Suprapubic skin (tissue), 4 donors: Measurements from ENCODE around the gene SYT11. TPM values are rescaled to one million over a fixed set of nuclear protein-coding genes. Genes with fewer than 3 reads are reported as not detected.
"Not testable (repeated sequence)": the region's sequence is repeated elsewhere in the genome, so short reads cannot be mapped to it uniquely, and the experiment has no call there.

Experiments
- DNase-seq, 2 donors: peaks; one replicate each; pipeline ENCODE4 v3.0.0-alpha.2; 2019; ENCODE audit warnings: low spot score in 2 of 2
- H3K27ac ChIP-seq: fragments of 200-600 bp; sonication (generic); one replicate; pipeline ENCODE4 v1.5.1; 2019
- H3K27me3 ChIP-seq: fragments of 200-600 bp; sonication (generic); one replicate; pipeline ENCODE4 v1.5.1; 2019
- H3K36me3 ChIP-seq: fragments of 200-600 bp; sonication (generic); one replicate; pipeline ENCODE4 v1.5.1; 2019
- H3K4me1 ChIP-seq: fragments of 200-600 bp; sonication (generic); one replicate; pipeline ENCODE4 v1.5.1; 2019
- H3K4me3 ChIP-seq: fragments of 200-600 bp; sonication (generic); one replicate; pipeline ENCODE4 v1.5.1; 2019; ENCODE audit warnings: mild to moderate bottlenecking
- H3K9me3 ChIP-seq: fragments of 200-600 bp; sonication (generic); one replicate; pipeline ENCODE4 v1.5.1; 2019
- CTCF ChIP-seq, 2 donors: fragments of 200-600 bp in 1 of 2; fragments of 450-650 bp in 1 of 2; sonication (generic) in 1 of 2; IDR thresholded peaks; one replicate each; pipeline ENCODE4 v1.5.1; 2016 to 2019; ENCODE audit warnings: antibody characterized with exemption in 2 of 2, mild to moderate bottlenecking in 1 of 2, moderate library complexity in 1 of 2
- EP300 ChIP-seq: sonication (generic); formaldehyde crosslinking; IDR thresholded peaks from one replicate; pipeline ENCODE4 v1.6.1; 2017; ENCODE audit warnings: antibody characterized with exemption
- POLR2A ChIP-seq, 2 donors: fragments of 450-650 bp; IDR thresholded peaks; one replicate each; pipeline ENCODE4 v1.6.1; 2017; ENCODE audit warnings: antibody characterized with exemption in 2 of 2, mild to moderate bottlenecking in 2 of 2, moderate library complexity in 2 of 2
- POLR2AphosphoS5 ChIP-seq, 3 donors: sonication (generic); formaldehyde crosslinking; IDR thresholded peaks; one replicate each; pipeline ENCODE4 v1.6.1; 2017; ENCODE audit warnings: antibody characterized with exemption in 3 of 3
- WGBS: methylation state at CpG from one replicate; pipeline ENCODE4 v1.1.5; 2018; 5-methylcytosine and 5-hydroxymethylcytosine counted together
- total RNA-seq, 4 donors: library from RNA; depleted of rRNA; stranded (reverse); fragments of >200 nt; gene quantifications; one replicate each; pipeline ENCODE4 v1.1.0, GENCODE V29; 2016

The SYT11 gene
- total RNA-seq, 4 donors from 2014 or later: 2.2 to 3.3 (median 2.7) TPM

GRCh38 chr1:155831279-155831976 lies 27.9 kb upstream of the SYT11 start:
- WGBS: 84% methylated on average over 7 of the region's 7 CpGs
- no peak overlapping the region for H3K27ac ChIP-seq
- no peak for DNase-seq

GRCh38 chr1:155833665-155834295 lies 25.6 kb upstream of the SYT11 start:
- WGBS: 100% methylated on average over 1 of the region's 1 CpG
- no peaks in the 10 kb centered on the region for H3K27me3 ChIP-seq
- H3K4me1 ChIP-seq: no peaks in the 10 kb centered on the region
- no peak for DNase-seq
- H3K27ac ChIP-seq: no peak overlapping the region
- no peaks in the 10 kb centered on the region for H3K36me3 ChIP-seq
- TF ChIP-seq CTCF (IDR thresholded peaks at IDR 0.05): no peak
- no peak for TF ChIP-seq POLR2A (IDR thresholded peaks at IDR 0.05)
- no peak for TF ChIP-seq POLR2AphosphoS5 (IDR thresholded peaks at IDR 0.05)
- TF ChIP-seq EP300: no peak
- H3K4me3 ChIP-seq: no peak overlapping the region
- no peaks in the 10 kb centered on the region for H3K9me3 ChIP-seq

More at GRCh38 chr1:155831279-155831976, 27.9 kb upstream of the SYT11 start:
- Histone ChIP-seq H3K9me3 (no peaks in the 10 kb centered on the region), H3K36me3 (peaks cover 5% of the 10 kb centered on the region), H3K4me3 (no peak overlapping the region), H3K27me3 (no peaks in the 10 kb centered on the region), H3K4me1 (no peaks in the 10 kb centered on the region)
- TF ChIP-seq CTCF (IDR thresholded peaks at IDR 0.05): no peak
- no peak for TF ChIP-seq EP300
- TF ChIP-seq POLR2AphosphoS5 (IDR thresholded peaks at IDR 0.05): no peak

GRCh38 chr1:155834296-155834926 lies 25.0 kb upstream of the SYT11 start:
- no peak for DNase-seq
- TF ChIP-seq POLR2A (IDR thresholded peaks at IDR 0.05) (no peak), EP300 (no peak), CTCF (IDR thresholded peaks at IDR 0.05) (no peak), POLR2AphosphoS5 (IDR thresholded peaks at IDR 0.05) (no peak)
- H3K9me3 ChIP-seq: no peaks in the 10 kb centered on the region
- H3K4me3 ChIP-seq: no peak overlapping the region
- no peaks in the 10 kb centered on the region for H3K4me1 ChIP-seq
- H3K27ac ChIP-seq: no peak overlapping the region
- WGBS: 98% methylated on average over 11 of the region's 11 CpGs
- H3K27me3 ChIP-seq: no peaks in the 10 kb centered on the region
- no peaks in the 10 kb centered on the region for H3K36me3 ChIP-seq

GRCh38 chr1:155834927-155835399 lies 24.4 kb upstream of the SYT11 start:
- H3K27me3 ChIP-seq, H3K9me3 ChIP-seq, H3K36me3 ChIP-seq, H3K4me1 ChIP-seq, H3K27ac ChIP-seq, DNase-seq, H3K4me3 ChIP-seq: not testable (repeated sequence)
- WGBS: 90% methylated on average over 9 of the region's 9 CpGs

DNA sequence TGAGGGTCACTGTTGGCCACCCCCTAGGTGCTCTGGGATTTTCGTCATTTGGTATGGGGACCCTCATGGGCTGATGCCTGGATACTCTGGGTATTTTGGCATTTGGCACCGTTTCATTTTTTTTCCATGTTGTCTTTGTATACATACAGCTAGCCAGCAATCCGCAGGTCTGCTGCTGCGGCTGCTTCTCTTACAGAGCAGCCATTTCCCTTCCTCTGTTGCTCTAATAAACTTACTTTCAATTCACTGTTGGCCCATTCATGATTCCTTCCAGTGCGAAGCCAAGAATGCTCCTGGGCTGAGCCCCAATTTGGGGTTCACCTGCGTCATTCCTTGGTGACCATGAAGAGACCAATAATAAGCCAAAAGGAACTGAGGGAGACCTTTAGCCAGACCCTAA lies 23.8 kb upstream of the SYT11 start:
- Histone ChIP-seq H3K4me1 (no peaks in the 10 kb centered on the region), H3K4me3 (no peak overlapping the region), H3K27ac (no peak overlapping the region), H3K9me3 (no peaks in the 10 kb centered on the region), H3K27me3 (no peaks in the 10 kb centered on the region), H3K36me3 (no peaks in the 10 kb centered on the region)
- no peak for DNase-seq
- TF ChIP-seq EP300 (no peak), CTCF (IDR thresholded peaks at IDR 0.05) (no peak), POLR2A (IDR thresholded peaks at IDR 0.05) (no peak), POLR2AphosphoS5 (IDR thresholded peaks at IDR 0.05) (no peak)
- 94% methylated on average over 6 of the region's 6 CpGs for WGBS
